HepG2 (cell line): ENCODE measurements around the gene REEP2. TPM values are rescaled to one million over a fixed set of nuclear protein-coding genes. Genes with fewer than 3 reads are reported as not detected.

Experiments
- CBX2 ChIP-seq, 2 experiments: fragments of 200-600 bp in 1 of 2; sonication (generic); formaldehyde crosslinking in 1 of 2; IDR thresholded peaks; 2 replicates each; pipeline versions ENCODE4 v1.7.0 to v1.8.1; 2018 to 2022; ENCODE audit warnings: low read depth in 2 of 2, low read length in 1 of 2, mild to moderate bottlenecking in 1 of 2, missing genetic modification reagents in 1 of 2
- GATAD2A ChIP-seq: IDR thresholded peaks from 2 replicates; pipeline ENCODE4 v1.6.1; 2016
- HNRNPL ChIP-seq: fragments of 200-400 bp; formaldehyde crosslinking; IDR thresholded peaks from 2 replicates; pipeline ENCODE4 v1.6.1; 2017; ENCODE audit warnings: mild to moderate bottlenecking, low read depth, low read length
- NFKBIZ ChIP-seq: IDR thresholded peaks from 2 replicates; pipeline ENCODE4 v1.6.1; 2018; ENCODE audit warnings: missing genetic modification reagents, missing compliant biosample characterization
- ZNF615 ChIP-seq: sonication (generic); formaldehyde crosslinking; IDR thresholded peaks from 2 replicates; pipeline ENCODE4 v1.5.0; 2020; ENCODE audit warnings: mild to moderate bottlenecking, missing genetic modification reagents, borderline replicate concordance
- ZNF776 ChIP-seq: sonication (generic); formaldehyde crosslinking; IDR thresholded peaks from 2 replicates; pipeline ENCODE4 v1.4.0; 2020; ENCODE audit warnings: mild to moderate bottlenecking, missing genetic modification reagents
- polyA plus RNA-seq, 8 experiments: library from polyadenylated mRNA; depleted of rRNA in 3 of 8; stranded (reverse) in 7 of 8; unstranded in 1 of 8; fragments of >200 nt; fragmentation: Illumina TruSeq in 4 of 8; extraction: Trizol in 4 of 8; gene quantifications; 2 replicates each; pipeline versions ENCODE4 v1.2.1 to v1.2.3, GENCODE V29; 2011 to 2016; ENCODE audit warnings: low read depth in 4 of 8, missing spikeins in 1 of 8, mixed read lengths in 1 of 8; ENCODE audit not compliant: insufficient read depth in 1 of 8
- total RNA-seq, 5 experiments: library from RNA; depleted of rRNA; stranded (reverse); fragments of >200 nt; fragmentation: Illumina TruSeq; extraction: Trizol; gene quantifications; 2 replicates each; pipeline ENCODE4 v1.2.3, GENCODE V29; 2016; ENCODE audit warnings: low read depth in 1 of 5
- TF ChIP-seq, protein P1 (sequence below): sonication (generic); formaldehyde crosslinking; IDR thresholded peaks from 2 replicates; pipeline ENCODE4 v1.4.0; 2020; ENCODE audit warnings: mild to moderate bottlenecking, low read depth, missing genetic modification reagents
- TF ChIP-seq, protein P2 (sequence below): IDR thresholded peaks from 2 replicates; pipeline ENCODE4 v1.4.0; 2020; ENCODE audit warnings: mild to moderate bottlenecking, missing genetic modification reagents

The REEP2 gene
- total and polyA plus RNA-seq, 2 of the 13 experiments (the other 11 are each of a cell fraction or from before 2014, with no cell fraction given), result 5.3 to 7.8 TPM

DNA sequence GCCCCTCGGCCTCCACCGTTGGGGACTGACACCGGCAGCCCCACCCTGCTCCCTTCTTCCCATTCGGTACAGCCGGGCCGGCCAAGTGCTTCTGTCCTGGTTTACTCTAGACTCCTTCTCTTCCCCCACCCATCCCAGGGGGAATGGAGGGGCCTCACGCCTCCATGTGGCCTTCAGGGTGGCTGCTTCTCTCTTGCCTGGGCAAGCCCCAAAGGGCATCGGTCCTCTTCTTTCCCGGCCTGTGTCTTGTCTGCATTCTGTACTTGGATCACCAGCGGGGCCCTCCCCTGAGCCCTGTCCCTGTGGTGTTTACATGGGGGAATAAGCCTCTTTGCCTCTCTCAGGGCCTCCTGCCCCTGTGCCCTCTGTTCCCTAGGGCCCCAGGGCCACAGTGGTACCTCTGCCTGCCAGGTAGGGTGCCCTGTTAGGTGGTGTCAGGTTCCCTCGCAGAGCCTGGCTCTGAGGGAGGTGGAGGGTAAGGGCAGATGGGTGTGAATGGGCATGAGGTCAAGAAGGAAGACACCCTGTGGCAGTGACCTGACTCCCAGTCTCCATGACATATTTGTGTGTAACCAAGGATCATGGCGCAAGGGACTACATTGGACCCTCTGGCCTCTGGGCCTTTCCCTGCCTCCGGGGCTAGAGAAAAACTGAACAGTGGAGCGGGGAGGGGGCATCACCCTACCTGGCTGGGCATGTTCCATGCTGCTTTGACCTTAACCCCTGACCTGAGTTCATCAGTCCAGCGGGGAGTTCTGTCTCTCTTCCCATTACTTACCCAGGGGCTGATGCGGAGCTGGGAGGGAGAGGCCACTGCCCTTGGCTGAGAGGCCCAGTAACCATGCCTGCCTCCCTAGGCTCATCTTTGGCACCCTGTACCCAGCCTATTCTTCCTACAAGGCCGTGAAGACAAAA lies 1.6 kb downstream of the REEP2 start (continued):
- TF ChIP-seq ZNF615 (CRISPR knock-in tag) (no peak), NFKBIZ (CRISPR knock-in tag) (no peak), CBX2 (IDR thresholded peaks at IDR 0.05; ENCODE audit: low read depth, low read length) (no peak), CBX2 (CRISPR knock-in tag; IDR thresholded peaks at IDR 0.05; ENCODE audit: low read depth) (no peak), HNRNPL (peak; percentile 75), ZNF776 (CRISPR knock-in tag) (no peak), GATAD2A (no peak)
- TF ChIP-seq, protein P1, sequence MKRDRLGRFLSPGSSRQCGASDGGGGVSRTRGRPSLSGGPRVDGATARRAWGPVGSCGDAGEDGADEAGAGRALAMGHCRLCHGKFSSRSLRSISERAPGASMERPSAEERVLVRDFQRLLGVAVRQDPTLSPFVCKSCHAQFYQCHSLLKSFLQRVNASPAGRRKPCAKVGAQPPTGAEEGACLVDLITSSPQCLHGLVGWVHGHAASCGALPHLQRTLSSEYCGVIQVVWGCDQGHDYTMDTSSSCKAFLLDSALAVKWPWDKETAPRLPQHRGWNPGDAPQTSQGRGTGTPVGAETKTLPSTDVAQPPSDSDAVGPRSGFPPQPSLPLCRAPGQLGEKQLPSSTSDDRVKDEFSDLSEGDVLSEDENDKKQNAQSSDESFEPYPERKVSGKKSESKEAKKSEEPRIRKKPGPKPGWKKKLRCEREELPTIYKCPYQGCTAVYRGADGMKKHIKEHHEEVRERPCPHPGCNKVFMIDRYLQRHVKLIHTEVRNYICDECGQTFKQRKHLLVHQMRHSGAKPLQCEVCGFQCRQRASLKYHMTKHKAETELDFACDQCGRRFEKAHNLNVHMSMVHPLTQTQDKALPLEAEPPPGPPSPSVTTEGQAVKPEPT (CRISPR knock-in tag), result no peak
- TF ChIP-seq, protein P2, sequence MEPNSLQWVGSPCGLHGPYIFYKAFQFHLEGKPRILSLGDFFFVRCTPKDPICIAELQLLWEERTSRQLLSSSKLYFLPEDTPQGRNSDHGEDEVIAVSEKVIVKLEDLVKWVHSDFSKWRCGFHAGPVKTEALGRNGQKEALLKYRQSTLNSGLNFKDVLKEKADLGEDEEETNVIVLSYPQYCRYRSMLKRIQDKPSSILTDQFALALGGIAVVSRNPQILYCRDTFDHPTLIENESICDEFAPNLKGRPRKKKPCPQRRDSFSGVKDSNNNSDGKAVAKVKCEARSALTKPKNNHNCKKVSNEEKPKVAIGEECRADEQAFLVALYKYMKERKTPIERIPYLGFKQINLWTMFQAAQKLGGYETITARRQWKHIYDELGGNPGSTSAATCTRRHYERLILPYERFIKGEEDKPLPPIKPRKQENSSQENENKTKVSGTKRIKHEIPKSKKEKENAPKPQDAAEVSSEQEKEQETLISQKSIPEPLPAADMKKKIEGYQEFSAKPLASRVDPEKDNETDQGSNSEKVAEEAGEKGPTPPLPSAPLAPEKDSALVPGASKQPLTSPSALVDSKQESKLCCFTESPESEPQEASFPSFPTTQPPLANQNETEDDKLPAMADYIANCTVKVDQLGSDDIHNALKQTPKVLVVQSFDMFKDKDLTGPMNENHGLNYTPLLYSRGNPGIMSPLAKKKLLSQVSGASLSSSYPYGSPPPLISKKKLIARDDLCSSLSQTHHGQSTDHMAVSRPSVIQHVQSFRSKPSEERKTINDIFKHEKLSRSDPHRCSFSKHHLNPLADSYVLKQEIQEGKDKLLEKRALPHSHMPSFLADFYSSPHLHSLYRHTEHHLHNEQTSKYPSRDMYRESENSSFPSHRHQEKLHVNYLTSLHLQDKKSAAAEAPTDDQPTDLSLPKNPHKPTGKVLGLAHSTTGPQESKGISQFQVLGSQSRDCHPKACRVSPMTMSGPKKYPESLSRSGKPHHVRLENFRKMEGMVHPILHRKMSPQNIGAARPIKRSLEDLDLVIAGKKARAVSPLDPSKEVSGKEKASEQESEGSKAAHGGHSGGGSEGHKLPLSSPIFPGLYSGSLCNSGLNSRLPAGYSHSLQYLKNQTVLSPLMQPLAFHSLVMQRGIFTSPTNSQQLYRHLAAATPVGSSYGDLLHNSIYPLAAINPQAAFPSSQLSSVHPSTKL (CRISPR knock-in tag), result no peak
